GM21515 (cell line): ENCODE data around the gene APOC3.

Source experiments
- ATAC-seq: cut with Tn5 transposase; IDR thresholded peaks from one replicate; pipeline ENCODE4 v1.9.1; 2021; ENCODE audit not compliant: unreplicated experiment

The APOC3 gene

GRCh38 chr11:116869610-116870009 lies 39.9 kb downstream of the APOC3 start:
- ATAC-seq = no peak

GRCh38 chr11:116870054-116870453 lies 40.3 kb downstream of the APOC3 start:
- no peak for ATAC-seq

- ATAC-seq = no peak
Observed at GRCh38 chr11:116871248-116871647, 41.5 kb downstream of the APOC3 start.

GRCh38 chr11:116873381-116873780 lies 43.7 kb downstream of the APOC3 start:
- no peak for ATAC-seq

- ATAC-seq = no peak
Observed at GRCh38 chr11:116874251-116874650, 44.5 kb downstream of the APOC3 start.

- ATAC-seq = no peak
Observed at GRCh38 chr11:116875194-116875593, 45.5 kb downstream of the APOC3 start.

GRCh38 chr11:116876656-116877055 lies 46.9 kb downstream of the APOC3 start:
- no peak for ATAC-seq

- no peak for ATAC-seq
Observed at GRCh38 chr11:116879800-116880625, 50.3 kb downstream of the APOC3 start.

GRCh38 chr11:116881143-116881542 lies 51.4 kb downstream of the APOC3 start:
- ATAC-seq = no peak

- no peak for ATAC-seq
Observed at GRCh38 chr11:116882386-116882785, 52.7 kb downstream of the APOC3 start.
